GM19099 (cell line): ENCODE results near the gene FBXL15.

ENCODE experiments used
- POLR2A ChIP-seq: IDR thresholded peaks from 3 replicates; pipeline ENCODE4 v1.6.1; 2011; ENCODE audit warnings: low read depth; ENCODE audit not compliant: insufficient read length; ENCODE audit errors: extremely low read depth

FBXL15 gene

DNA sequence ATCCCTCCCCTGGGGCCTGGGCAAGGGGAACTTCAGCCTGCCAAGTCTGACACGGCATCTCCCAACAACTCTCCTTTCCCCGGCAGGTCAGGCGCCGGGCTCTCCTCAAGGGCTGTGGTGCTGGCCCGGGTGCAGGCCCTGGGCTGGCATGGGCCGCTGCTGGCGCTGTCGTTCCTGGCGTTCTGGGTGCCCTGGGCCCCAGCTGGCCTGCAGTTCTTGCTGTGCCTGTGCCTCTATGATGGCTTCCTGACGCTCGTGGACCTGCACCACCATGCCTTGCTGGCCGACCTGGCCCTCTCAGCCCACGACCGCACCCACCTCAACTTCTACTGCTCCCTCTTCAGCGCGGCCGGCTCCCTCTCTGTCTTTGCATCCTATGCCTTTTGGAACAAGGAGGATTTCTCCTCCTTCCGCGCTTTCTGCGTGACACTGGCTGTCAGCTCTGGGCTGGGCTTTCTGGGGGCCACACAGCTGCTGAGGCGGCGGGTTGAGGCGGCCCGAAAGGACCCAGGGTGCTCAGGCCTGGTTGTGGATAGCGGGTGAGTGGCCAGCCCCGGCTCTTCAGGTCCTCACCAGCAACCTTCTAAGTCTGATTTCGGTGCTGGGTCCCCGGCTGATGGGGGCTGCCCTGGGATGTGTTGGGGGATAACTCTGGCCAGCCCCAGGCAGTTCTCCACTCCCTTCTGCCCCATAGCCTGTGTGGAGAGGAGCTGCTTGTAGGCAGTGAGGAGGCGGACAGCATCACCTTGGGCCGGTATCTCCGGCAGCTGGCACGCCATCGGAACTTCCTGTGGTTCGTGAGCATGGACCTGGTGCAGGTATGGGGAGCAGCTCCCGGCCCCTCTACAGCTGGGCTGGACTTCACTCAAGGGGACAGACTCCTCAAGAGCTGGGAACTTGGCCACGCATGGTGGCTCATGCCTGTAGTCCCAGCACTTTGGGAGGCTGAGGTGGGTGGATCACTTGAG is 50.2 kb downstream of the FBXL15 start:
- TF ChIP-seq POLR2A: no peak
